Bronchial epithelial cell (primary cell): ENCODE data around the gene SMTN. TPM values are rescaled to one million over a fixed set of nuclear protein-coding genes. Genes with fewer than 3 reads are reported as not detected.

Source experiments
- DNase-seq: peaks from one replicate; pipeline ENCODE4 v3.0.0-alpha.2; 2010; ENCODE audit warnings: low read depth
- FAIRE-seq: peaks from 2 replicates; lab custom pipeline; 2011; peaks lifted over from hg19 to GRCh38; lab: Jason Lieb, UNC
- H3K27me3 ChIP-seq: 2 replicates; pipeline ENCODE4 v1.5.1; 2011; ENCODE audit warnings: low read length; ENCODE audit not compliant: control insufficient read depth, insufficient read depth
- H3K36me3 ChIP-seq: 2 replicates; pipeline ENCODE4 v1.5.1; 2011; ENCODE audit warnings: low read length; ENCODE audit not compliant: control insufficient read depth, insufficient read depth
- H3K4me3 ChIP-seq: 2 replicates; pipeline ENCODE4 v1.5.1; 2011; ENCODE audit warnings: mild to moderate bottlenecking, low read depth, low read length, control low read depth
- CTCF ChIP-seq: IDR thresholded peaks from 2 replicates; pipeline ENCODE4 v1.5.1; 2011; ENCODE audit warnings: mild to moderate bottlenecking, moderate library complexity, low read length, control low read depth, inconsistent platforms; ENCODE audit not compliant: insufficient read depth, severe bottlenecking
- total RNA-seq: library from RNA; depleted of rRNA; stranded (reverse); fragments of >200 nt; gene quantifications from 2 replicates; pipeline ENCODE4 v1.2.1, GENCODE V29; 2014

Gene SMTN
- 37.9 and 38.7 TPM in 2 replicates for total RNA-seq

GRCh38 chr22:31080848-31081649, at the start of gene SMTN:
SMTN (plus strand) TSS chr22:31081318; CDS start chr22:31083259, 1,941 bp downstream.
- peak; percentile 83 for DNase-seq
- H3K4me3 ChIP-seq: peak within 1 kb of the TSS; percentile 64
- TF ChIP-seq CTCF: no peak
- H3K36me3 ChIP-seq: no peaks in the 10 kb centered on the region
- FAIRE-seq: no peak
- no peaks in the 10 kb centered on the region for H3K27me3 ChIP-seq

- peak; percentile 61 for DNase-seq
- FAIRE-seq: no peak
- TF ChIP-seq CTCF: peak; percentile 21
- H3K27me3 ChIP-seq: no peaks in the 10 kb centered on the region
- no peak overlapping the region for H3K4me3 ChIP-seq
- H3K36me3 ChIP-seq: no peaks in the 10 kb centered on the region
Measured at GRCh38 chr22:31036671-31037550, 44.2 kb upstream of the SMTN start.

GRCh38 chr22:31038686-31039085, 42.4 kb upstream of the SMTN start:
- FAIRE-seq (no peak), DNase-seq (no peak)
- no peaks in the 10 kb centered on the region for H3K27me3 ChIP-seq
- no peak overlapping the region for H3K4me3 ChIP-seq
- TF ChIP-seq CTCF: no peak
- no peaks in the 10 kb centered on the region for H3K36me3 ChIP-seq

GRCh38 chr22:31039393-31039792, 41.7 kb upstream of the SMTN start:
- no peak for FAIRE-seq
- Histone ChIP-seq H3K27me3 (no peaks in the 10 kb centered on the region), H3K36me3 (no peaks in the 10 kb centered on the region), H3K4me3 (no peak overlapping the region)
- TF ChIP-seq CTCF: no peak
- DNase-seq: no peak

- no peak for DNase-seq
Measured at GRCh38 chr22:31040542-31041398, 40.3 kb upstream of the SMTN start.

More at GRCh38 chr22:31040542-31041398, 40.3 kb upstream of the SMTN start:
- no peak for TF ChIP-seq CTCF
- H3K27me3 ChIP-seq: no peaks in the 10 kb centered on the region
- no peak for FAIRE-seq
- no peak overlapping the region for H3K4me3 ChIP-seq
- no peaks in the 10 kb centered on the region for H3K36me3 ChIP-seq
